Choroid plexus epithelial cell (primary cell): ENCODE measurements around the gene ZNF652.

ENCODE experiments used
- DNase-seq: peaks from one replicate; pipeline ENCODE4 v3.0.0-alpha.2; 2010; ENCODE audit warnings: low read depth
- H3K4me3 ChIP-seq: 2 replicates; pipeline ENCODE4 v1.5.1; 2011; ENCODE audit warnings: low read depth, mild to moderate bottlenecking, control low read depth, low read length, moderate library complexity
- TF ChIP-seq, protein P1 (sequence below): conservative IDR thresholded peaks from 2 replicates; pipeline ENCODE4 v1.5.1; 2011; ENCODE audit warnings: low read depth, mild to moderate bottlenecking, control low read depth, inconsistent platforms, low read length, moderate library complexity

Gene ZNF652

DNA sequence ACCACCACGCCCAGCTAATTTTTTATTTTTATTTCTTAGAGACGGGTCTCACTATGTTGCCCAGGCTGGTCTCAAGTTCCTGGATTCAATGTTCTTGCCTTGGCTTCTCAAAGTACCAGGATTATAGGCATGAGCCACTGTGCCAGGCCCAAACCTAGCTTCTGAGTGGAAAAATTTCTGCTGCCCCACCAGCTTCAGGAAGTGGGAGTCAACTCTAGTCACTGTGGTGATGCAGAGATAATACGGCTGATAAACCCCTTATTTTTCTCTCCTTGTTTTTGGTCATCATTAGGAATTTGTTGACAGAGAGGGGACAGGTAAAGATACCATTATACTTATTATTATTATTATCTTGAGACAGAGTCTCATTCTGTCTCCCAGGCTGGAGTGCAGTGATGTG lies 103.7 kb downstream of the ZNF652 start:
- no peak overlapping the region for H3K4me3 ChIP-seq
- DNase-seq = no peak
- TF ChIP-seq, protein P1, sequence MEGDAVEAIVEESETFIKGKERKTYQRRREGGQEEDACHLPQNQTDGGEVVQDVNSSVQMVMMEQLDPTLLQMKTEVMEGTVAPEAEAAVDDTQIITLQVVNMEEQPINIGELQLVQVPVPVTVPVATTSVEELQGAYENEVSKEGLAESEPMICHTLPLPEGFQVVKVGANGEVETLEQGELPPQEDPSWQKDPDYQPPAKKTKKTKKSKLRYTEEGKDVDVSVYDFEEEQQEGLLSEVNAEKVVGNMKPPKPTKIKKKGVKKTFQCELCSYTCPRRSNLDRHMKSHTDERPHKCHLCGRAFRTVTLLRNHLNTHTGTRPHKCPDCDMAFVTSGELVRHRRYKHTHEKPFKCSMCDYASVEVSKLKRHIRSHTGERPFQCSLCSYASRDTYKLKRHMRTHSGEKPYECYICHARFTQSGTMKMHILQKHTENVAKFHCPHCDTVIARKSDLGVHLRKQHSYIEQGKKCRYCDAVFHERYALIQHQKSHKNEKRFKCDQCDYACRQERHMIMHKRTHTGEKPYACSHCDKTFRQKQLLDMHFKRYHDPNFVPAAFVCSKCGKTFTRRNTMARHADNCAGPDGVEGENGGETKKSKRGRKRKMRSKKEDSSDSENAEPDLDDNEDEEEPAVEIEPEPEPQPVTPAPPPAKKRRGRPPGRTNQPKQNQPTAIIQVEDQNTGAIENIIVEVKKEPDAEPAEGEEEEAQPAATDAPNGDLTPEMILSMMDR = no peak

GRCh38 chr17:49255125-49255524 lies 106.9 kb downstream of the ZNF652 start:
- H3K4me3 ChIP-seq = no peak overlapping the region
- no peak for DNase-seq
- TF ChIP-seq, protein P1 = no peak

DNA sequence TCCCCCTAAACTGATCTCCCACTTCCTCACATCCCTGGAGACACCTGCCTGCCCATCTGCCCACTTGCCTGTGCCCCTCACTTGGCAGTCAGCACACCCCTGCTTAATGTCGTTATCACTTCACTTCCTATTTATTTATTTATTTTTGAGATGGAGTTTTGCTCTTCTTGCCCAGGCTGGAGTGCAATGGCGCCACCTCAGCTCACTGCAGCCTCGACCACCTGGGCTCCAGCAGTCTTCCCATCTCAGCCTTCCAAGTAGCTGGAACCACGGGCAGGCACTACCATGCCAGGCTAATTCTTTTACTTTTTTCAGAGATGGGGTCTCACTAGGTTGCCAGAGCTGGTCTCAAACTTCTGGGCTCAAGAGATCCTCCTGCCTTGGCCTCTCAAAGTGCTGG lies 108.0 kb downstream of the ZNF652 start:
- TF ChIP-seq, protein P1 = peak; percentile 7

DNA sequence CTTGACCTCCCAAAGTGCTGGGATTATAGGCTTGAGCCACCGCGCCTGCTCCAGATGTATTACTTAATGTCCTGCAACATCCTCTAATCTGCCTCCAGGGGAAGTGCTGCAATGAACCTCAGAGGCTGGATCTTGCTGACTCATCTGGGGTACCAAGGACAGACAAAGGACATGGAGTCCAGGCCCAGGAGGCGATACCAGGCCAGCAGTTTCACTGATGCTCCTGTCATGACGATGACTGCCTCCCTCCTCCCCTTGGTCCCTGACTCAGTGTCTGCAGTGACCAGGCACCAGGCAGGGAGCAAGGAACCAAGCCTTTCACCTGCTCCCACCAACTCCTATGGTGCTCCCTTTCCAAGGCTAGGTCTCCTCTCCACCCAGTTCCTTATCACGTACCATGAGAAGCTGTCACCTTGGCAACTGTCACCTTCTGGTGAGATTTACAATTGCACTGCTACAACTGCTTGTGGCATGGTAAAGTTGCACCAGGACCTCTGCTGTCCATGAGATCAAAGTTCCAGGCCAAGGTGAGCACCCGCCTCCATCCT lies 109.8 kb downstream of the ZNF652 start:
- DNase-seq = peak; percentile 62
- H3K4me3 ChIP-seq = no peak overlapping the region
- TF ChIP-seq, protein P1 = no peak

More for the DNA sequence above, 108.0 kb downstream of the ZNF652 start:
- no peak for DNase-seq
- H3K4me3 ChIP-seq = no peak overlapping the region

- no peak overlapping the region for H3K4me3 ChIP-seq
- no peak for DNase-seq
- TF ChIP-seq, protein P1 = no peak
Observed at GRCh38 chr17:49249890-49250522, 112.0 kb downstream of the ZNF652 start.

GRCh38 chr17:49249292-49249794 lies 112.7 kb downstream of the ZNF652 start:
- peak; percentile 50 for DNase-seq
- TF ChIP-seq, protein P1 = no peak
- H3K4me3 ChIP-seq = no peak overlapping the region

- no peak for DNase-seq
- TF ChIP-seq, protein P1 = no peak
- H3K4me3 ChIP-seq = no peak overlapping the region
Observed at GRCh38 chr17:49247944-49248343, 114.1 kb downstream of the ZNF652 start.
